CD4-positive, alpha-beta T cell treated with Interleukin-17A for 4 hours (primary cell): ENCODE results near the gene BCL2L13.
"Not testable (repeated sequence)": the region's sequence is repeated elsewhere in the genome, so short reads cannot be mapped to it uniquely, and the experiment has no call there.

ENCODE experiments used
- DNase-seq: peaks from one replicate; pipeline ENCODE4 v3.0.0-alpha.2; 2020; ENCODE audit warnings: mixed read lengths

Gene BCL2L13

GRCh38 chr22:17637490-17638181, 921 bp upstream of the BCL2L13 start:
- DNase-seq: no peak

- no peak for DNase-seq
Observed at GRCh38 chr22:17638182-17638431, 450 bp upstream of the BCL2L13 start.

- no peak for DNase-seq
Observed at GRCh38 chr22:17639247-17639741, 737 bp downstream of the BCL2L13 start.

- no peak for DNase-seq
Observed at GRCh38 chr22:17641269-17641668, 2.7 kb downstream of the BCL2L13 start.

GRCh38 chr22:17642357-17642756, 3.8 kb downstream of the BCL2L13 start:
- not testable (repeated sequence) for DNase-seq

- no peak for DNase-seq
Observed at GRCh38 chr22:17647452-17647851, 8.9 kb downstream of the BCL2L13 start.

- no peak for DNase-seq
Observed at GRCh38 chr22:17647991-17648390, 9.4 kb downstream of the BCL2L13 start.

GRCh38 chr22:17648569-17648968, 10.0 kb downstream of the BCL2L13 start:
- DNase-seq: no peak

GRCh38 chr22:17655289-17655688, 16.7 kb downstream of the BCL2L13 start:
- no peak for DNase-seq

GRCh38 chr22:17656870-17657395, 18.4 kb downstream of the BCL2L13 start:
- DNase-seq: no peak

- DNase-seq: no peak
Observed at GRCh38 chr22:17664414-17665055, 26.0 kb downstream of the BCL2L13 start.

GRCh38 chr22:17665248-17665647, 26.7 kb downstream of the BCL2L13 start:
- no peak for DNase-seq

- no peak for DNase-seq
Observed at GRCh38 chr22:17665854-17666253, 27.3 kb downstream of the BCL2L13 start.

GRCh38 chr22:17671521-17672092, 33.0 kb downstream of the BCL2L13 start:
- not testable (repeated sequence) for DNase-seq

GRCh38 chr22:17672417-17672991, 33.9 kb downstream of the BCL2L13 start:
- DNase-seq: no peak

- no peak for DNase-seq
Observed at GRCh38 chr22:17674152-17674551, 35.6 kb downstream of the BCL2L13 start.

- no peak for DNase-seq
Observed at GRCh38 chr22:17675584-17675983, 37.0 kb downstream of the BCL2L13 start.

- DNase-seq: no peak
Observed at GRCh38 chr22:17678817-17679385, 40.3 kb downstream of the BCL2L13 start.

GRCh38 chr22:17684245-17684644, 45.7 kb downstream of the BCL2L13 start:
- no peak for DNase-seq

GRCh38 chr22:17692841-17693240, 54.3 kb downstream of the BCL2L13 start:
- no peak for DNase-seq

GRCh38 chr22:17694193-17694592, 55.6 kb downstream of the BCL2L13 start:
- no peak for DNase-seq

GRCh38 chr22:17694752-17695151, 56.2 kb downstream of the BCL2L13 start:
- no peak for DNase-seq

GRCh38 chr22:17695986-17696385, 57.4 kb downstream of the BCL2L13 start:
- DNase-seq: no peak
